CD4-positive, alpha-beta T cell treated with Interleukin-2 at 100 ng/mL for 4 hours (primary cell): ENCODE results near the gene VMP1.
A peak's percentile ranks its signal among the peaks of the same experiment; 100 is the strongest.

Source experiments
- DNase-seq: peaks from one replicate; pipeline ENCODE4 v3.0.0-alpha.2; 2020; ENCODE audit warnings: low spot score

Gene VMP1

GRCh38 chr17:59711936-59712335 is 4.5 kb downstream of the VMP1 start:
- no peak for DNase-seq

GRCh38 chr17:59712862-59713261 is 5.4 kb downstream of the VMP1 start:
- no peak for DNase-seq

- no peak for DNase-seq
These were observed 6.8 kb downstream of the VMP1 start for GRCh38 chr17:59714255-59714654.

- no peak for DNase-seq
These were observed 9.0 kb downstream of the VMP1 start for GRCh38 chr17:59716427-59716826.

- DNase-seq = no peak
These were observed 12.1 kb downstream of the VMP1 start for GRCh38 chr17:59719526-59719925.

GRCh38 chr17:59722623-59723022 is 15.2 kb downstream of the VMP1 start:
- DNase-seq = no peak

GRCh38 chr17:59723041-59723440 is 15.6 kb downstream of the VMP1 start:
- DNase-seq = no peak

GRCh38 chr17:59723607-59724006 is 16.2 kb downstream of the VMP1 start:
- DNase-seq = no peak

- no peak for DNase-seq
These were observed 18.2 kb downstream of the VMP1 start for GRCh38 chr17:59725691-59726090.

- DNase-seq = no peak
These were observed 20.5 kb downstream of the VMP1 start for GRCh38 chr17:59727817-59728533.

- DNase-seq = no peak
These were observed 22.9 kb downstream of the VMP1 start for GRCh38 chr17:59730268-59730834.

GRCh38 chr17:59733697-59734096 is 26.2 kb downstream of the VMP1 start:
- DNase-seq = no peak

- no peak for DNase-seq
These were observed 26.8 kb downstream of the VMP1 start for GRCh38 chr17:59734226-59734625.

- DNase-seq = no peak
These were observed 29.9 kb downstream of the VMP1 start for GRCh38 chr17:59737324-59737723.

GRCh38 chr17:59743842-59744241 is 36.4 kb downstream of the VMP1 start:
- no peak for DNase-seq

- no peak for DNase-seq
These were observed 37.6 kb downstream of the VMP1 start for GRCh38 chr17:59745040-59745439.

GRCh38 chr17:59746849-59747445 is 39.5 kb downstream of the VMP1 start:
- DNase-seq = peak; percentile 72

GRCh38 chr17:59748591-59748990 is 41.1 kb downstream of the VMP1 start:
- DNase-seq = no peak

GRCh38 chr17:59751955-59752413 is 44.5 kb downstream of the VMP1 start:
- peak; percentile 32 for DNase-seq

GRCh38 chr17:59752446-59752845 is 45.0 kb downstream of the VMP1 start:
- no peak for DNase-seq

GRCh38 chr17:59752922-59753321 is 45.5 kb downstream of the VMP1 start:
- DNase-seq = no peak

GRCh38 chr17:59753522-59754467 is 46.3 kb downstream of the VMP1 start:
- peak; percentile 92 for DNase-seq
